UCSD-AML1 (cell line): ENCODE measurements around the gene EBNA1BP2.
A peak's percentile ranks its signal among the peaks of the same experiment; 100 is the strongest.
"Not testable (repeated sequence)": the region's sequence is repeated elsewhere in the genome, so short reads cannot be mapped to it uniquely, and the experiment has no call there.

Experiments
- DNase-seq: peaks from one replicate; lab custom pipeline; 2025; ENCODE audit not compliant: unreplicated experiment; lab: John Stamatoyannopoulos, UW

Gene EBNA1BP2, protein sequence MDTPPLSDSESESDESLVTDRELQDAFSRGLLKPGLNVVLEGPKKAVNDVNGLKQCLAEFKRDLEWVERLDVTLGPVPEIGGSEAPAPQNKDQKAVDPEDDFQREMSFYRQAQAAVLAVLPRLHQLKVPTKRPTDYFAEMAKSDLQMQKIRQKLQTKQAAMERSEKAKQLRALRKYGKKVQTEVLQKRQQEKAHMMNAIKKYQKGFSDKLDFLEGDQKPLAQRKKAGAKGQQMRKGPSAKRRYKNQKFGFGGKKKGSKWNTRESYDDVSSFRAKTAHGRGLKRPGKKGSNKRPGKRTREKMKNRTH

DNA sequence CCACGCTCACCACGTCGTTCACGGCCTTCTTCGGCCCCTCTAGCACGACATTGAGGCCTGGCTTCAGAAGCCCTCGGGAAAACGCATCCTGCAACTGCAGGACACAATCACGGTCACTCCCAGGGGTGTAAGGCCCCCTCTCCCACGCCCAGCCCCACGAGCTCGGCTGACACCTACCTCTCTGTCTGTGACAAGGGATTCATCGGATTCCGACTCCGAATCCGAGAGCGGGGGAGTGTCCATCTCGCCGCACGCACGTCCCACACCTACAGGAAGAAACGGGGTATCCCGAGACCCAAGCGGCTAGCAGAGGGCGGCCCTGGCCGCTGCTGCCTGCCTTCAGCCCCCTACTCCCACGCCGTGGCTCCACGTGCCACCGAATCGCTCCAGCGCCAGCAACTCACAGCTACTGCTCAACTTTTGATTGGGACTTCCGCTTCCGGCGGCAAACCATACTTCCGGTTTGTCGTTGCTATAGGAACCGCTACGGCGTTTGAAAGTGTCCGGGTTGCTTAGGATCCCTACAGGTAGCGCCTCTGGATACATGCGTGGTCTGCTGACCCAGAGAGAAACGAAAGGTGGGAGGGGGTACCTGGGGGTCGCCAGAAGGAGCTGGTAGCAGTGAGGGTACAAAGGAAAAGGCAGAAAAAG lies at the start of gene EBNA1BP2, which contains the start of gene CFAP57:
Gene EBNA1BP2, minus strand, starts transcription at position 415 of the 651 bp plus-strand sequence. Its CDS starts 172 bp downstream, at position 243.
Gene CFAP57, plus strand, starts transcription at position 455 of the 651 bp plus-strand sequence. CDS start 424 bp downstream, outside the sequence.
- DNase-seq, result peak; percentile 91

GRCh38 chr1:43221797-43222196 lies 49.7 kb upstream of the EBNA1BP2 start:
- DNase-seq, result no peak

DNA sequence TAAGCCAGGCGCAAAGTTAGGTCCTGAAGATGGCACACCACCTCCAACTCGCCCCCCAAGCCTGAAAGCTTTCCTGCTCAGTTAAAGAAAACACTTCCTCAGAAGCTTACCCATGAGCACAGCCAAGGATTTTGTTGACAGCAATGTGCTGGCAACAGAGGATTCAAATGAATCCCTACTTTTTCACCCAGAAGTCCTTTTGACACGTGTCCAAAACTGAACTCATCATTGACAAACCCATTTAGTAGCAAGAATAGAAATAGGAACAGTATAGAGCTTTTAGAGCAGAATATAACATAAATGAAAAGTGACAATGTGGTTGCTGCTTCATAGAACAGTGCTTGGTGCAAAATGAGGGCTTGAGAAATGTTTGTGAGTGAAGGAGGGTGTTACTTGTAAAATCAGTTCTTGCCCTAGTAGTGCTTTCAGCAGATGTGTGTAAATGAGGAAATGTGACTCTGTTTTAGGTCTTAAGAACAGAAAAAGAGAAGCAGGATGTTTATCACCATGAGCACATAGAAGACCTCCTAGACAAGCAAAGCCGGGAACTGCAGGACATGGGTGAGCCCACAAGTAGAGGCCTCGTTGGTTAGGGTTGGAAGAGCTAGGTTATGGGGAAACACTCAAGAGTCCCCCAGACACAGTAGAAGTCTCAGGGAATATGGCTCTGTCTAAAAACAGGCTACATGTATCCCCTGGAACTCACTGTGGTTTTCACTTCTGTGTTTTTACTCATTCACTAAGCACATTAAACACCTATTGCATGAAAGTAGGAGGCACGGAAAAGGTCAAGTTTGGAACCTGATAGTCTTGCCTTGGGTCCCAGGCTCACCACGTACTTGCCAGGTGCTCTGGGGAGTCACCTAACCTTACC lies 49.1 kb upstream of the EBNA1BP2 start:
- no peak for DNase-seq

DNA sequence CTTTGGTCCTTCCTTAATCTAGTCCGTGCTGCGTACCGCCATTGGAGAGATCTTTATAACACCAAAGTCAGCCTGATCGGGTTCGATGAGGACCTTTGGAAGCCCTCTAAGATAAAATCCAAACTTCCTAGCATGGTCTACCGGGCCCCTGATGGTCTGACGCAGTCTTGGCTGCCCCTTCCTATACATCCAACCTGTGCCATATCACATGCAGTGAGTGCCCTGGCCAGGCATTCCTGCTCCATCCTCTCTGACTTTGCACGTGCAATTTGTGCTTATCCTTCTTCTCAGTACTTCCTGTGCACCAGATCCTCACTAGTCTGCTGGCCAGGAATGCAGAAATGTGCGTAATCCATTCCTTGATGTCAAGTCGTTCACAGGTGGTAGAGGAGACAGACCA lies 45.7 kb upstream of the EBNA1BP2 start:
- no peak for DNase-seq

GRCh38 chr1:43214501-43215444 lies 42.7 kb upstream of the EBNA1BP2 start:
- DNase-seq, result no peak

- not testable (repeated sequence) for DNase-seq
Observed at GRCh38 chr1:43208277-43208676, 36.2 kb upstream of the EBNA1BP2 start.

GRCh38 chr1:43207229-43207853 lies 35.3 kb upstream of the EBNA1BP2 start:
- DNase-seq, result peak; percentile 25

GRCh38 chr1:43206600-43207228 lies 34.6 kb upstream of the EBNA1BP2 start:
- DNase-seq, result peak; percentile 31

DNA sequence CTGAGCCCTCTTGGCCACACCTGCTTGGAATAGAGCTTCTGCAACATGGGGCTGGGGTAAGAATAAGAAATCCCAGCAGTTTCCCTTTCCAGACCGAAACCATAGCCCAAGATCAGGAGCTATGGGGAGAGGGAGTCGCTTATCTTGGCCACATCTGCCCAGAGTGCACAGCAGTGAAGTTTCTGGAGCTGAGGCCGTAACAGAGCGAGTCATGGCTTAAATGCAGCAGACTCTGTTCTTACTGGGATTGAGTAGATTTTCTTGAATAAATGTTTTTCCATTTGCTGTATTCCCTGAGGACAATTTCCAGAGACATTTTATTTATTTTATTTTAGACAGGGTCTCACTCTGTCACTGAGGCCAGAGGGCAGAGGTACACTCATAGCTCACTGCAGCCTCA lies 33.6 kb upstream of the EBNA1BP2 start:
- no peak for DNase-seq

DNA sequence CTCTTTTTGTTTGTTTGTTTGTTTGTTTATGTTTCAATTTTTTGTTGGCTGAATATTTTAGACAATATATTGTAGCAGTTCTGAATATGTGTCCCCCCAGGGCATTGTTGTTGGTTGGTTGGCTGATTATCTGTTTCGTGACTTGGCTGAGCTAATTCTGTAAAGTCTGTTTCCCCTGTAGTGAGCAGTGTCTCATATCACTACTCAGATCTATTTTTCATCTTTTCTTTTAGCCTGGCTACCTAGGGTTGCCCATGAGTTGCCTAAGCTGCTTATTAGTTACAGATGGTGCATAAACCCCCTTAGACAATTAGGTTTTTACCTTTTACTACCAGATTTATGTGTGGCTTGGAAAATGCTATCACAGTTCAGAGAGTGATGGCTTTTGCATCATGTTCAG lies 32.3 kb upstream of the EBNA1BP2 start:
- no peak for DNase-seq

GRCh38 chr1:43203859-43204258 lies 31.8 kb upstream of the EBNA1BP2 start:
- no peak for DNase-seq

DNA sequence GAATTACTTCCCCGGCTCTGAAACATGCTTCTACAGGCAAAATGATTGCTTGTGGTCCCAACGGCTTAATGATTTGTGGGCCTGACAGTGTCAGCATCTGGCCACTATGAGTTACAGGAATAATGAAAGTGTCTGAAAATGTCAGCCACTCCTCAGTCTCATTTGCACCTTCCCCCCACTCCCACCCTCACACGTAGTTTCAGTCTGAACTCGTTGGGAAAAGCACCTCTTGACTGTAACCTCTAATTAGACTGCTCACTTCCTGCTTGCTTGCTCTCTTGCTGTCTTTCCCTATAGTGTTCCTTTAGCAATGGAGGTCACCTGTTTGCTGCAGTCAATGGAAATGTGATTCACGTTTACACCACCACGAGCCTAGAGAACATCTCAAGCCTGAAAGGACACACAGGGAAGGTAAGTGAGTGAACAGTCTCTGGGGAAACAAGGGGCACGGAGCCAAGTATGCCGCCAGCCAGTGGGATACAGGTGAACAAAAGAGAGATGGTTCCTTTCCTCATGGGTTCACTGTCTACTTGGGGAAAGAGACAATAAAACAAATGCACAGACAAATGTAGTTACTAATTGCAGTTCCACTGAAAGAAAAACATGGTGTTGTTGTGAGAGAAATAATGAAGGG lies 27.1 kb upstream of the EBNA1BP2 start:
- DNase-seq, result no peak

DNA sequence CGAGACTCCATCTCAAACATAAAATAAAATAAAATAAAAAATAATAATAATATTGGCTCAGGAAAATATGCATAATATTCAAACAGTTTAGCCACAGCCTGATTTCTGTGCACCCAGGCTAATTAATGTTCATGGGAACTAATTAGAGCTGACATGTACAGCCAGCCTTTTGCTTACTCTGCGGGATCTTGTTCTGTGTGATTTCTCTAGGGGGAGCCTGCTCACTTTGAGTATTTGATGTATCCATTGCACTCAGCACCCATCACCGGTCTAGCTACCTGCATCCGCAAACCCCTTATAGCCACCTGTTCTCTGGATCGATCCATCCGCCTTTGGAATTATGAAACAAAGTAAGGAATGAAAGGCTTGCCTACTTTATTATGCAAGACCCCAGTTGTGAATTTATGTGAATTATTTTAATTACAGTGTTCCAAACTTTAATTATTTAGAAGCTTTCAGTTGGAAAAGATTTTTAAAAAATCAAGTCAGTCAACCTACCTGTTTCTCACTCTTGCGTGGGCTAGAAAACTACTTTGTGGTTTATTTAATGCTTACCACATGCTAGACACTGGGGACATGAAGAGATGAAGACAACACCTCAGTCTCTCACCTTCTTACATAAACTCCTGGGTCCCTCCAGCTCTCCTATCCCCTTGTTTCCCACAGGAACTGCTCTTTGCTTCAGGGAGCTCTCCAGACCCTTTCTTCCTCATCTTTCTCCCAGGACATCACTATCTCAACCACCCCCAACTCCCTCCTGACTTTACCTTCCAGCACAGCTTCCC lies 25.4 kb upstream of the EBNA1BP2 start:
- DNase-seq, result no peak

DNA sequence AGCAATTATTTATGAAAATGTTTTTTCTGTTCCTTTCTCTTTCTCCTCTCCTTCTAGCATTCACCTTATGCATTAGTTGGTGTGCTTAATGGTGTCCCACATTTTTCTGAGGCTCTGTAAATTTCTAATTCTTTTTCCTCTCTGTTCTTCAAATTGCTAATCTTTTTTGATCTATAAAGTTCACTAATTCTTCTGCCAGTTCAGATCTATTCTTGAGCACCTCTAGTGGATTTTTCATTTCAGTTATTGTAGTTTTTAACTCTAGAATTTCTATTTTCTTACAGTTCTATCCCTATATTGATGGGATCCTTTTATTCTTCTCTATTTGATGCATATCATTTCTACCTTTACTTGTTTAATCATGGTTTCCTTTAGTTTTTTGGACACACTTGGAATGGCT lies 22.4 kb upstream of the EBNA1BP2 start:
- DNase-seq, result no peak

DNA sequence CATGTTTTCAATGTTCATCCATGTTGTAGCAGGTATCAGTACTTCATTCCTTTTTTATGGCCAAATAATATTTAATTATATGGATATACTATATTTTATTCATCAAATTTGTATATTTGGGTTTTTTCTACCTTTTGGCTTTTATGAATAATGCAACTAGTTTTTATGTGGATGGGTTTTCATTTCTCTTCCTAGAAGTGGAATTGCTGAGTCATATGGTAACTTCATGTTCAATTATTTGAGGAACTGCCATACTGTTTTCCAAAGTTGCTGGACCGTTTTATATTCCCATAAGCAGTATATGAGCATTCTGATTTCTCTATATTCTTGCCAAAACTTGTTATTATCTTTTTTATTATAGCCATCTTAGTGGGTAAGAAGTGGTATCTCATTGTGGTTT lies 16.0 kb upstream of the EBNA1BP2 start:
- DNase-seq, result no peak

- DNase-seq, result no peak
Observed at GRCh38 chr1:43184995-43185394, 12.9 kb upstream of the EBNA1BP2 start.

DNA sequence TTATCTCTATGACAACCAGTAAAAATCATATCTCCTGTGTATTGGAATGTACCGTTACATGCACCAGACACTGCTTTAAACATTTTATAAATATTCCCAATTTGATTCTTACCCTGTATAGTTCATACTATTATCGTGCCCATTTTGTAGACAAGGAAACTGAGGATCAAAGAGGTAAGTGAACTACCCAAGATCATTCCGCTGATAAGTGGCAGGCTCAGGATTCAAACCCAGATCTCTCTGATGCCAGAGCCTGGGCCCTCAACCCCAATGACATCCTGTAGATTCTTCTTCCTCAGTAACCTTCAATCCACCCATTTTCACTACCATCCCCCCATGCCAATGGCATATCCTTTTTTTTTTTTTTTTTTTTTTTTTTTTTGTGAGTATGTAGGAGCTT lies 12.3 kb upstream of the EBNA1BP2 start:
- no peak for DNase-seq

- DNase-seq, result no peak
Observed at GRCh38 chr1:43177691-43178090, 5.6 kb upstream of the EBNA1BP2 start.
